Measurements from ENCODE around the gene CERK.
A peak's percentile ranks its signal among the peaks of the same experiment; 100 is the strongest.

Gene CERK

GRCh38 chr22:46764779-46765485 lies 26.9 kb upstream of the CERK start:
- DNase-seq (ENCODE audit: low read depth), result no peak

- DNase-seq (ENCODE audit: low read depth), result no peak
These were observed 26.2 kb upstream of the CERK start for GRCh38 chr22:46764140-46764680.

GRCh38 chr22:46763051-46763705 lies 25.1 kb upstream of the CERK start:
- no peak for DNase-seq (ENCODE audit: low read depth)

- peak; percentile 91 for DNase-seq (ENCODE audit: low read depth)
These were observed 24.4 kb upstream of the CERK start, which contains the start of gene TBC1D22A for GRCh38 chr22:46762238-46763050. Gene TBC1D22A (plus strand): TSS chr22:46762650. CDS start chr22:46762787, 137 bp downstream.

- no peak for DNase-seq (ENCODE audit: low read depth)
These were observed 23.6 kb upstream of the CERK start for GRCh38 chr22:46761539-46762237.

- no peak for DNase-seq (ENCODE audit: low read depth)
These were observed 23.0 kb upstream of the CERK start for GRCh38 chr22:46761017-46761416.

DNA sequence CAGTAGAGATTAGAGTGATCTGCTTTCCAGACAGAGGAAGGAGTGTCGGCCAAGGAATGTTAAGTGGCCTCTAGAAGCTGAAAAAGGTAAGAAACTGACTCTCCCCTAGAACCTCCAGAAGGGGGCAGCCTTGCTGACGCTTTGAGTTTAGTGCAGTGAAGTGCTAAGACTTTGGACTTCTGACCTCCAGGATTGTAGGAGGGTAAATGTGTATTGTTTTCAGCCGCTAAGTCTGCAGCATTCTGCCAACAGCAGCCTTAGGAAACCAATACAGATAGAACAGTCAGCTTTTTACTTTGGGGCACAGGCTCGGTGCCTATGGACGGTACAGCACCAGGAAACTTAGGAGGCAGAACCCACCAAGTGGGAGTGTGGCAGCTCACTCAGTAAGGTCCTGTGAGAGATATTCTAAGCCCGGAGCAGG lies 20.8 kb upstream of the CERK start:
- no peak for DNase-seq (ENCODE audit: low read depth)

- no peak for DNase-seq (ENCODE audit: low read depth)
These were observed 20.1 kb upstream of the CERK start for GRCh38 chr22:46758121-46758520.

- no peak for DNase-seq (ENCODE audit: low read depth)
These were observed 19.1 kb upstream of the CERK start for GRCh38 chr22:46757104-46757503.

GRCh38 chr22:46756097-46756496 lies 18.0 kb upstream of the CERK start:
- DNase-seq (ENCODE audit: low read depth), result no peak

DNA sequence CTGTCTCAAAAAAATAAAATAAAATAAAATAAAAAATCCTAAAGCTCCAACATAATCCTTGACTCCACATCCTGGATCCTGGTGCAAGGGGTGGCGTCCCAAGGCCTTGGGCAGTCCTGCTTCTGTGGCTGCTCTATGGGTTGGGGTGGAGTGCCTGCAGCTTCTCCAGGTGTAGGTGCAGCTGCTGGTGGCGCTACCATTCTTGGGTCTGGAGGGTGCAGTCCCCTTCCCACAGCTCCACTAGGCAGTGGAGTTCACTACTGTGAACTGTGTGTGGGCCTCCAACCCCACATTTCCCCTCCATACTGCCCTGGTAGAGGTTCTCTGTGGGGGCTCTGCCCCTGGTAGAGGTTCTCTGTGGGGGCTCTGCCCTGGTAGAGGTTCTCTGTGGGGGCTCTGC lies 17.5 kb upstream of the CERK start:
- no peak for DNase-seq (ENCODE audit: low read depth)

DNA sequence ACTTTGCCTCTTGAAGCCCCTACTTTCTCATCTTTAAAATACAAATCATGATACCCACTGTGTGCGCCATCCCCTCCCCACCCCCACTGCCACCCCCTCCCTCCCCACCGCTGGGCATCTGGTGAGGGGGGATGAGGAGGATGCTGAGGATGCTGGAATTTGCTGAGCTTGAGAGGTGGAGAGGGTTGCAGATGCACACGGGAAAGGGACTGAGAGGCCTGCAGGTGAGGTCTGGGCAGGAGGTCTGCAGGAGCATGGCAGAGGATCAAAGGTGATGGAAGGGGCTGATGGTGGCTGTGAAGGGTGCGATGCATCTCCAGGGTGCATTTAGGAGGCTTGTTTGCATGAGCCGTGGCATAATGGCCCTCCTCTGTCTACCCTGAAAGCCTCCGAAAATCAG lies 16.8 kb upstream of the CERK start:
- no peak for DNase-seq (ENCODE audit: low read depth)

- DNase-seq (ENCODE audit: low read depth), result no peak
These were observed 16.2 kb upstream of the CERK start for GRCh38 chr22:46754110-46754799.

- no peak for DNase-seq (ENCODE audit: low read depth)
These were observed 15.7 kb upstream of the CERK start for GRCh38 chr22:46753761-46754109.

DNA sequence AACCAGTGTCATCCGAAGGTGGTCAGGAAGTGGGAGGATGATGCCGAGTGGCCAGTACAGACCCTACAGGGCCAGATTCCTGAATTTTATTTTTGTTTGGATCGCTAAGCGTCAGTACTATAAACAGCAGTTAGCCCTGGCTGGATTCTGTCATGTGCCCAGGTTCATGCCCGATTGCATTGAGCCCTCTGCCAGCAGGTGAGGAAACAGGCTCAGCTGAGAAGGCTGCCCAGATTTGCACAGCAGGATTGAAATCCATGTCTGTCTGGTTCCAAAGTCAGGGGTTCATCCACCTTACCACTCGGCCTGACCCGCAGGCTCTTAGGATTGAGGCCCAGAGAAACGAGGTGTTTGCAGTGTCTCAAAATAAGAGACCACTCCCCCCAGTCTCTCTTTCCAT lies 15.3 kb upstream of the CERK start:
- no peak for DNase-seq (ENCODE audit: low read depth)

GRCh38 chr22:46752988-46753310 lies 14.9 kb upstream of the CERK start:
- DNase-seq (ENCODE audit: low read depth), result no peak

GRCh38 chr22:46752286-46752987 lies 14.4 kb upstream of the CERK start:
- no peak for DNase-seq (ENCODE audit: low read depth)

DNA sequence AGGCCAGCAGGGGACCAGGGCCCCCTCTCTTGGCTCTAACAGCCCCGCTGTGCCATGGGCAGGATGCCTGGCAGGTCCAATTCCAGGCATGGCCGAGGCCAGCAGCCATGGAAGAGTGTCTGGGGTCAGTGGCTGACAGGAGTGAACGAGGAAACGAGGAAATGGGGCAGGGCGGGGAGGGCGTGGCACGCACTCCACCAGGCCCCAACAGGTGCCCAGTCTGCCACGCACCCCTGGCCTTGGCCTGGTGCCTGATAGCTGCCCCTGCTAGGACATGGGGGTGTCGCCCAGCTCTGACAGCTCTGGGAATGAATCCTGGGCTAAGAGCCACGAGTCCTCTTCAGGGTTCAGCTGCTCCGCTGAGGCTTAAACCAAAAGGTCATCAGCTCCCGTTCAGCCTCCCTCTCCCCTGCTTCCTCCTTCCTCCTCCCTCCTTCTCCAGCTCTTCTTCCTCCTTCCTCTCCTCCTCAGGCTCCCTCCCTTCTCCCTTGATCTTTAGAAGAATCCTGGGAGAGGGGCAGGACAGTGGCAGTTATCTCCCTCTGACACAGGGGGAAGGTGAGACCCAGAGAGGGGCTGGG lies 12.9 kb upstream of the CERK start:
- DNase-seq (ENCODE audit: low read depth), result no peak

- no peak for DNase-seq (ENCODE audit: low read depth)
These were observed 12.4 kb upstream of the CERK start for GRCh38 chr22:46750530-46750800.

DNA sequence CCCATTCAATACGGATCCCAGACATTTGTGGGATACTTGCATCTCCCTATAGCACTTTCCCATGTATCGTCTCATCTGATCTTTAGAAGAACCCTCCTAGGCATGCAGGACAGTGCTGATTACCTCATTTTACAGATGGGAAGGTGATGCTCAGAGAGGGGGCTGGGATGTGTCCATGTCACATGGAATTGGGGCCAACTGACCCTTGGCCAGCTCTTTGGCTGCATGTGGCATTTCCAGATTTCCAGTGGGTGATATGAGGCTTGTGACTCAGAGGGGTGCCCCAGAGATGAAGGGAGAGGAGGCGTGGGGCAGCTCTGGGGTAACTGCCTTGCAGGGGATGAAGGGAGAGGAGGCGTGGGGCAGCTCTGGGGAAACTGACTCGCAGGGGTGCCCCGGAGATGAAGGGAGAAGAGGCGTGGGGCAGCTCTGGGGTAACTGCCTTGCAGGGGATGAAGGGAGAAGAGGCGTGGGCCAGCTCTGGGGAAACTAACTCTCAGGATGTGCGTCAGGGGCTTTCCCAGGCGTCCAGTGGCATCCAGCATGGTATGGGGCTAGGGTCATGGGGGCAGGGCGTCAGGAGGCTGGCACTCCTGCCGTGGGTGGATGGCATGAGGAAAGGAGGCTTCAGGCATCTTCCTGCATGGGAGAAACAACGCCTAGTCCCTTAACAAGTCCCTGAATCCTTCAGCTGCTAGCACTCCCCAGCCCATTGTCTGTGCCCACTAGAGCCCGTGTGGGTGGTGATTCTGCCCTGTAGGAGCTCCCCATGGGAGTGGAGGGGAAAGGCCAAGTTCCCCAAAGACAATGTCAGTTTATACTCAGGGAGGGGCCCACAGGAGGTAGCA lies 11.9 kb upstream of the CERK start:
- DNase-seq (ENCODE audit: low read depth), result no peak
